ENCODE data around the gene GNB2.

DNA sequence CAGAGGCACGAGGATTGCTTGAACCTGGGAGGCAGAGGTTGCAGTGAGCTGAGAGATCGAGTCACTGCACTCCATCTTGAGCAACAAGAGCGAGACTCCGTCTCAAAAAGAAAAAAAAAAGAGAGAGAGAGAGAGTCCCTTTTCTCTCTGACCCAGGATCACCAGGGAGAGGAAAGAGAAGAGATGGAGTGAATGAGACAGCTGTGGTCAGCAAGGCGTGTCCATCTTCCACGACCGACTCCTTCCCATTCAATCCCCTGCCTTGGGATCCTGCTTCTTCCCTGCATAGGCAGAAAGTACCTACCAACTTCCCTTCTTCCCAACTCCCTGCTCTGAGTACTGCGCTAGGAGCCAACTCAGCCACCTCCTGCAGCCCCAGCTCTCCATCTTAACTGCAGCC lies 54.7 kb downstream of the GNB2 start:
- TF ChIP-seq, protein P1, sequence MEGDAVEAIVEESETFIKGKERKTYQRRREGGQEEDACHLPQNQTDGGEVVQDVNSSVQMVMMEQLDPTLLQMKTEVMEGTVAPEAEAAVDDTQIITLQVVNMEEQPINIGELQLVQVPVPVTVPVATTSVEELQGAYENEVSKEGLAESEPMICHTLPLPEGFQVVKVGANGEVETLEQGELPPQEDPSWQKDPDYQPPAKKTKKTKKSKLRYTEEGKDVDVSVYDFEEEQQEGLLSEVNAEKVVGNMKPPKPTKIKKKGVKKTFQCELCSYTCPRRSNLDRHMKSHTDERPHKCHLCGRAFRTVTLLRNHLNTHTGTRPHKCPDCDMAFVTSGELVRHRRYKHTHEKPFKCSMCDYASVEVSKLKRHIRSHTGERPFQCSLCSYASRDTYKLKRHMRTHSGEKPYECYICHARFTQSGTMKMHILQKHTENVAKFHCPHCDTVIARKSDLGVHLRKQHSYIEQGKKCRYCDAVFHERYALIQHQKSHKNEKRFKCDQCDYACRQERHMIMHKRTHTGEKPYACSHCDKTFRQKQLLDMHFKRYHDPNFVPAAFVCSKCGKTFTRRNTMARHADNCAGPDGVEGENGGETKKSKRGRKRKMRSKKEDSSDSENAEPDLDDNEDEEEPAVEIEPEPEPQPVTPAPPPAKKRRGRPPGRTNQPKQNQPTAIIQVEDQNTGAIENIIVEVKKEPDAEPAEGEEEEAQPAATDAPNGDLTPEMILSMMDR (IDR thresholded peaks at IDR 0.05 in 8 of 11, conservative IDR thresholded peaks at IDR 0.05 in 3 of 11) = no peak
- no peak for TF ChIP-seq POLR2AphosphoS5 (IDR thresholded peaks at IDR 0.05)

Measured in spleen (tissue), 7 donors.